SK-N-MC (cell line): ENCODE results near the gene SARM1.

Source experiments
- EZH2 ChIP-seq: fragments of 200-600 bp; sonication (generic); IDR thresholded peaks from one replicate; pipeline ENCODE4 v1.6.1; 2017; ENCODE audit warnings: antibody characterized with exemption
- POLR2AphosphoS5 ChIP-seq: IDR thresholded peaks from 2 replicates; pipeline ENCODE4 v1.6.1; 2012; ENCODE audit warnings: mild to moderate bottlenecking, low read depth, low read length, borderline replicate concordance

DNA sequence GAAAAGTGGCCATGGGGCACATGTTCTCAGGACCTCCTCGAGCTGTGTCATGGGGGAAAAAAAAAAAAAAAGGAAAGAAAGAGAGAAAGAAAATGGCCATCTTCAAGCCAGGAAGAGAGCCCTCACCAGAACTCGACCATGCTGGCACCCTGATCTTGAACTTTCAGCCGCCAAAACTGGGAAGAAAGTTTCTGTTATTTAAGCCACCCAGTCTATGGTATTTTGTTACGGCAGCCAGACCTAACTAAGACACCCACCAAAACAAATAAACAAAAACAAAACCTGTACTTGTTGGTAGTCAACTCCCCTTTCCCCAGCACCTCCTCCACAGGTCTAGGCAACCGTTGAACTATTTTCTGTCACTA lies 75.9 kb downstream of the SARM1 start:
- TF ChIP-seq POLR2AphosphoS5 (no peak), EZH2 (no peak)
